Cardiac muscle cell (in vitro differentiated cells and primary cell): Measurements from ENCODE around the gene SGCE. TPM values are rescaled to one million over a fixed set of nuclear protein-coding genes. Genes with fewer than 3 reads are reported as not detected.

Experiments
- DNase-seq, 2 donors: peaks; one replicate each; pipeline versions ENCODE4 v3.0.0 to v3.0.0-alpha.2; 2010 to 2017; ENCODE audit warnings: low read depth in 1 of 2, low spot score in 1 of 2
- H3K27ac ChIP-seq: fragments of 200-600 bp; sonication (generic); 2 replicates; pipeline ENCODE4 v1.5.1; 2016
- H3K27me3 ChIP-seq: fragments of 200-600 bp; sonication (generic); 2 replicates; pipeline ENCODE4 v1.6.0; 2016; ENCODE audit warnings: control low read depth
- H3K36me3 ChIP-seq: fragments of 200-600 bp; sonication (generic); 2 replicates; pipeline ENCODE4 v1.5.1; 2016; ENCODE audit warnings: control low read depth
- H3K4me1 ChIP-seq: fragments of 200-600 bp; sonication (generic); 2 replicates; pipeline ENCODE4 v1.8.1; 2017; ENCODE audit warnings: low read depth, mild to moderate bottlenecking, mixed run types
- H3K4me3 ChIP-seq: fragments of 200-600 bp; sonication (generic); 2 replicates; pipeline ENCODE4 v1.5.1; 2016; ENCODE audit warnings: mild to moderate bottlenecking
- H3K9me3 ChIP-seq: fragments of 200-600 bp; sonication (generic); 2 replicates; pipeline ENCODE4 v1.5.1; 2017; ENCODE audit warnings: low read depth, mild to moderate bottlenecking, control low read depth
- polyA plus RNA-seq: library from polyadenylated mRNA; unstranded; fragments of >200 nt; fragmentation: Nextera tagmentation; extraction: Ambion mirVana; gene quantifications from 2 replicates; pipeline ENCODE4 v1.2.1, GENCODE V29; 2016
- total RNA-seq: library from RNA; depleted of rRNA; stranded (reverse); fragments of >200 nt; gene quantifications from 2 replicates; pipeline ENCODE4 v1.2.3, GENCODE V29; 2016
- TF ChIP-seq, protein P1 (sequence below): IDR thresholded peaks from 2 replicates; pipeline ENCODE4 v1.5.1; 2012; ENCODE audit warnings: low read depth, mild to moderate bottlenecking, low read length

SGCE gene
- total and polyA plus RNA-seq, 2 experiments from 2014 or later = 48.8 to 65.0 TPM

DNA sequence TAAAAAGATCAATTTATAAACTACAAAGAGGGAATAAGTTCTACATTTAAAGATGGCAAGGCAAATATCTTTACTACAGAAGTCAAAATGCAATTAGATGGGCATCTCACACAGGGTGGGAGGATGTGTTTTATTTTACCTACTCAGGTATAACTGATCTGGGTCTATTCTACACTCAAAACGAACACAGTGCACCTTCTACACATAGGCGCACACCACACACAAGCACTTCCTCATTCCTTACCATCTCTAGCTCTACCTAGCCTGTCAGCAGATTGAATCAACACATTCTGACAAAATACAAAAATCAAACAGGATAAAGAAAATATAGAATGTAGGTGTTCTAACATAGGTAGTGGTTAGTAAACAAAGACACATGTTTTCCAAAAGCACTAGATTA, 64.8 kb downstream of the SGCE start:
- H3K27ac ChIP-seq = no peak overlapping the region
- no peaks in the 10 kb centered on the region for H3K9me3 ChIP-seq
- no peaks in the 10 kb centered on the region for H3K36me3 ChIP-seq
- H3K27me3 ChIP-seq = no peaks in the 10 kb centered on the region
- no peak for DNase-seq
- TF ChIP-seq, protein P1, sequence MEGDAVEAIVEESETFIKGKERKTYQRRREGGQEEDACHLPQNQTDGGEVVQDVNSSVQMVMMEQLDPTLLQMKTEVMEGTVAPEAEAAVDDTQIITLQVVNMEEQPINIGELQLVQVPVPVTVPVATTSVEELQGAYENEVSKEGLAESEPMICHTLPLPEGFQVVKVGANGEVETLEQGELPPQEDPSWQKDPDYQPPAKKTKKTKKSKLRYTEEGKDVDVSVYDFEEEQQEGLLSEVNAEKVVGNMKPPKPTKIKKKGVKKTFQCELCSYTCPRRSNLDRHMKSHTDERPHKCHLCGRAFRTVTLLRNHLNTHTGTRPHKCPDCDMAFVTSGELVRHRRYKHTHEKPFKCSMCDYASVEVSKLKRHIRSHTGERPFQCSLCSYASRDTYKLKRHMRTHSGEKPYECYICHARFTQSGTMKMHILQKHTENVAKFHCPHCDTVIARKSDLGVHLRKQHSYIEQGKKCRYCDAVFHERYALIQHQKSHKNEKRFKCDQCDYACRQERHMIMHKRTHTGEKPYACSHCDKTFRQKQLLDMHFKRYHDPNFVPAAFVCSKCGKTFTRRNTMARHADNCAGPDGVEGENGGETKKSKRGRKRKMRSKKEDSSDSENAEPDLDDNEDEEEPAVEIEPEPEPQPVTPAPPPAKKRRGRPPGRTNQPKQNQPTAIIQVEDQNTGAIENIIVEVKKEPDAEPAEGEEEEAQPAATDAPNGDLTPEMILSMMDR = no peak
- no peak overlapping the region for H3K4me3 ChIP-seq
- no peaks in the 10 kb centered on the region for H3K4me1 ChIP-seq

DNA sequence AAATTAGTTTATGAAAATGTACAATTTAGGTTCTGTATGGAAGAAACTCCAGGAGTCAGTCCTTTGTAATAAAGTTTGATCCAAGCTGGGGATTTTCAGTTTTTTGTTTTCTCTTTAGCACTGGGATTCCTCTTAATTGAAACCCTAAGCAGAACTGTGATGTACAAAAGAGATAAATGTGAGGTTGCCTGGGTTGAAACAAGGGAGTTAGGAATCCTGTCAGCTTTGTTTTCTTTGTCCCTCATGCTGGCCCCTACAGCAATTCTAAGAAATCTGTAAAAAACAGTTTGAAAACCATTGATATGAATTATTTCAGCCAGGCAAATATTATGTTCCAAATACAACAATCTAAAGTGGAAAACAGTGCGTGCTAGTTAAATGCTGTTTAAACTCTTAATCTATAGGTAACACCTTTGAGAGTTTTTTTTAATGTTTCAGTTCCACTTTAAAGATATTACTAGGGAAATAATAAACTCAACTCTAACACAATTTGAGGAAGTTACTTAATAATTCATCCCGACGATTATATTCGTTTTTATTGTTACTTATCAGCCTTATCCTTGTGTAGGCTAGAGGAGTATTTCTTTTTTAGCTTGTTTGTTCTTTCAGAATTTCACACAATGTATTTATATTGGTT, 65.3 kb downstream of the SGCE start:
- no peak overlapping the region for H3K27ac ChIP-seq
- H3K27me3 ChIP-seq = no peaks in the 10 kb centered on the region
- no peak for DNase-seq
- TF ChIP-seq, protein P1 = no peak
- no peaks in the 10 kb centered on the region for H3K4me1 ChIP-seq
- H3K9me3 ChIP-seq = no peaks in the 10 kb centered on the region
- H3K4me3 ChIP-seq = no peak overlapping the region
- H3K36me3 ChIP-seq = peaks cover under 1% of the 10 kb centered on the region

DNA sequence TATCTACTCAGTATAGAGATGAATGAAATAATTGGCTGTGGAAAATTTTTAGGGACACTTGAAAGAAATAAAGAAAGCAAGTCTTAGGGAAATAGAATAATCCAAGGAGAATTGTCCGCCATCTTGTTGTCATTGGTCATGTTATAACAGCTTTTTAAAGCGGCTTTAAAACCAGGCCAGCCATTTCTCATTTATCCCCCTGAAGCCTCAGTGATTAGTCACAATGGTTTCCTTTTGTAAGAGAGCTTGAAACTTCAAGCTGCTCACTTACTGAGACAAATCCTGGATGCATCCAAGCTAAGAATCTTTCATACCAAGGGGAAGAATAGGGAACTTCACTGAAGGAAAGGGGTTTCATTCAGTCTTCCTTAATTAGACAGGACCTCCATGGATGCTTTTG, 67.9 kb downstream of the SGCE start:
- DNase-seq = no peak
- no peak overlapping the region for H3K4me3 ChIP-seq
- no peaks in the 10 kb centered on the region for H3K9me3 ChIP-seq
- H3K4me1 ChIP-seq = no peaks in the 10 kb centered on the region
- H3K36me3 ChIP-seq = peaks cover 8% of the 10 kb centered on the region
- H3K27me3 ChIP-seq = no peaks in the 10 kb centered on the region
- no peak overlapping the region for H3K27ac ChIP-seq
- TF ChIP-seq, protein P1 = no peak

DNA sequence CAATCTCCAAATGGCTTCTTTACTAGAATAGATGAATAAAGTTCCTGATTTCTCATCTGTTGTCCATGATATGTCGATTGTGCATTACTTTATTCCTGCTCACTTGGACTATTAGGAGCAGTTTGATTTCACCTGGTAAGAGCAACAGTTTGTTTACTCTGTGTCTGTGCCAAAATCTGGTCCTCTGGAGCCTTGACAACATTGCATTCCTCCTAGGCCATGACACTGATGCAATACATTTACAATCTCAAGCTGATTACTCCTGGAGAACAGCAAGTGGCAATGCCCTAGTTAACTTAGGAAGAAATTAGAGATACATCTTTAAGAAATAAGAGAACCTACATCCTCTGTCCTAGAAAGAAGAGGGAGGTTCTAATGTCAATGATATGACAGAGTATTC, 71.8 kb downstream of the SGCE start:
- no peaks in the 10 kb centered on the region for H3K9me3 ChIP-seq
- H3K4me3 ChIP-seq = no peak overlapping the region
- TF ChIP-seq, protein P1 = no peak
- H3K36me3 ChIP-seq = peaks cover 8% of the 10 kb centered on the region
- H3K4me1 ChIP-seq = no peaks in the 10 kb centered on the region
- no peaks in the 10 kb centered on the region for H3K27me3 ChIP-seq
- no peak overlapping the region for H3K27ac ChIP-seq
- peak in 1 of 2 donors; percentile 58 for DNase-seq

- no peak overlapping the region for H3K27ac ChIP-seq
- TF ChIP-seq, protein P1 = no peak
These were observed 75.3 kb downstream of the SGCE start for GRCh38 chr7:94580601-94581000.

More at GRCh38 chr7:94580601-94581000, 75.3 kb downstream of the SGCE start:
- Histone ChIP-seq H3K4me1 (no peaks in the 10 kb centered on the region), H3K9me3 (no peaks in the 10 kb centered on the region), H3K27me3 (no peaks in the 10 kb centered on the region), H3K36me3 (peaks cover 11% of the 10 kb centered on the region), H3K4me3 (no peak overlapping the region)
- DNase-seq = peak in 1 of 2 donors; percentile 12
